Endodermal cell (in vitro differentiated cells): ENCODE measurements around the gene CFC1. TPM values are rescaled to one million over a fixed set of nuclear protein-coding genes. Genes with fewer than 3 reads are reported as not detected.
"Not testable (repeated sequence)": the region's sequence is repeated elsewhere in the genome, so short reads cannot be mapped to it uniquely, and the experiment has no call there.

ENCODE experiments used
- DNase-seq: peaks from one replicate; pipeline ENCODE4 v3.0.0-alpha.2; 2017
- H3K27ac ChIP-seq: 2 replicates; pipeline ENCODE4 v1.5.1; 2013; ENCODE audit warnings: mild to moderate bottlenecking, low read depth, low read length, moderate library complexity
- H3K27me3 ChIP-seq: 2 replicates; pipeline ENCODE4 v1.6.1; 2013; ENCODE audit warnings: mild to moderate bottlenecking, low read length, moderate library complexity; ENCODE audit not compliant: insufficient read depth, control insufficient read depth, poor library complexity, severe bottlenecking
- H3K36me3 ChIP-seq: 2 replicates; pipeline ENCODE4 v1.7.0; 2013; ENCODE audit warnings: mild to moderate bottlenecking, low read length, moderate library complexity; ENCODE audit not compliant: control insufficient read depth, insufficient read depth
- H3K4me1 ChIP-seq: one replicate; pipeline ENCODE4 v1.7.0; 2013; ENCODE audit warnings: low read length; ENCODE audit not compliant: control insufficient read depth, insufficient read depth
- H3K4me3 ChIP-seq: 2 replicates; pipeline ENCODE4 v1.5.1; 2013; ENCODE audit warnings: mild to moderate bottlenecking, low read length, moderate library complexity
- H3K9ac ChIP-seq: 2 replicates; pipeline ENCODE4 v1.6.1; 2013; ENCODE audit warnings: mild to moderate bottlenecking, low read length, moderate library complexity; ENCODE audit not compliant: poor library complexity, severe bottlenecking; ENCODE audit errors: extremely low read depth
- H3K9me3 ChIP-seq: 2 replicates; pipeline ENCODE4 v1.6.1; 2013; ENCODE audit warnings: mild to moderate bottlenecking, low read length, moderate library complexity; ENCODE audit not compliant: control insufficient read depth
- H3K27ac Mint-ChIP-seq: 2 replicates; pipeline ENCODE4 v1.8.0; 2020; ENCODE audit warnings: mixed read lengths
- H3K27me3 Mint-ChIP-seq: 2 replicates; pipeline ENCODE4 v1.8.0; 2021; ENCODE audit warnings: mild to moderate bottlenecking, mixed read lengths; ENCODE audit not compliant: insufficient read depth
- H3K36me3 Mint-ChIP-seq: 2 replicates; pipeline ENCODE4 v1.8.0; 2020; ENCODE audit warnings: low read depth, mixed read lengths
- H3K4me1 Mint-ChIP-seq: 2 replicates; pipeline ENCODE4 v1.8.0; 2020; ENCODE audit warnings: mixed read lengths
- H3K4me3 Mint-ChIP-seq: 2 replicates; pipeline ENCODE4 v1.8.0; 2020; ENCODE audit warnings: mild to moderate bottlenecking, moderate library complexity, mixed read lengths
- H3K9me3 Mint-ChIP-seq: 2 replicates; pipeline ENCODE4 v1.8.0; 2020; ENCODE audit warnings: mild to moderate bottlenecking, mixed read lengths
- WGBS, 2 experiments: methylation state at CpG; one replicate each; pipeline versions ENCODE4 v1.1.5 to v1.1.7; 2013; ENCODE audit warnings: missing lambda C conversion rate in 2 of 2, mixed read lengths in 1 of 2; ENCODE audit not compliant: insufficient coverage in 1 of 2, insufficient read length in 1 of 2; 5-methylcytosine and 5-hydroxymethylcytosine counted together
- total RNA-seq, 2 donors: library from RNA; stranded (reverse); fragmentation: NEBNext Ultra II Directional in 1 of 2; extraction: Animal tissue kit (Norgen Biotek cat#: 25700) in 1 of 2; gene quantifications; 2 replicates in 1 of 2; 3 replicates in 1 of 2; pipeline ENCODE4 v1.2.1, GENCODE V29; 2021

CFC1 gene
- total RNA-seq, 2 donors from 2014 or later: 1.4 to 6.4 TPM

DNA sequence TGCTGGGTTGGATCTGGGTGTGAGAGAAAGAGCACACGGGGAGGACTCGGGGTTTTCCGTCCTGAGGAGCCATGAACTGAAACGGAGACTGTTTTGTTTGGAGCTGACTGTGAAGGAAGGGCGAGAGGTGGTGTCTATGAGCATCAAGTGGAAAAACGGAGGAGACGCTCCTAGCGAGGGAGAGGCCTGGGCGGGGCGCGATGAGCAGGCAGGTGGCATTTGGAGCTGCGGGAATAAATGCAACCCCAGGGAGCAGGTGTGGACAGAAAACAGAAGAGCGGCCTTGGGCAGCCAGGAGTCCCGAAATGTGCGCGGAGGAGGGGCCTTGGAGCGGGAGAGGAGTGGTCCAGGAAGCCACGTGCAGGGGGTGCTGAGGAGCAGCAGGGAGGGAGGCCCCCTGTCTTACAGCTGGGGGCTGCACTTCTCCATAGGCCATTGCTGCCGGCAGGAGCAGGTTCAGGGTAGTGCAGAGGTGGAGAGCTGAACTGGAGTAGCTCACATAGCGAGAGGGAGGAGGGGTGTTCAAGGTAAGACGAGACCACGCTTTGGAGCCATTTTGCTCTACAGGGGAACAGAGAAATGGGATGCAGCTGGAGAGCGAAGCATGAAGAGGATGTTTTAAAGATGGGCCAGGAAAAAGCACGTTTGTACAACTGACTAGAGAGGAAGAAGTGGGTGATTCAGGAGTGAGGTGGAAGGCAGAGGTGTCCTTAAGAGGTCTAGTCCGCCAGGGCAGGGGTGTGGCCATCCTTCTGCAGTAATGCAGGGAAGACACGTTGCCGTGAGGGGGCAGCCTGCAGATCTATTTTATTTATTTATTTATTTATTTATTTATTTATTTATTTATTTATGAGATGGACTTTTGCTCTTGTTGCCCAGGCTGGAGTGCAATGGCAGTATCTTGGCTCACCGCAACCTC, 9.9 kb upstream of the CFC1 start:
- H3K27ac Mint-ChIP-seq: not testable (repeated sequence)

DNA sequence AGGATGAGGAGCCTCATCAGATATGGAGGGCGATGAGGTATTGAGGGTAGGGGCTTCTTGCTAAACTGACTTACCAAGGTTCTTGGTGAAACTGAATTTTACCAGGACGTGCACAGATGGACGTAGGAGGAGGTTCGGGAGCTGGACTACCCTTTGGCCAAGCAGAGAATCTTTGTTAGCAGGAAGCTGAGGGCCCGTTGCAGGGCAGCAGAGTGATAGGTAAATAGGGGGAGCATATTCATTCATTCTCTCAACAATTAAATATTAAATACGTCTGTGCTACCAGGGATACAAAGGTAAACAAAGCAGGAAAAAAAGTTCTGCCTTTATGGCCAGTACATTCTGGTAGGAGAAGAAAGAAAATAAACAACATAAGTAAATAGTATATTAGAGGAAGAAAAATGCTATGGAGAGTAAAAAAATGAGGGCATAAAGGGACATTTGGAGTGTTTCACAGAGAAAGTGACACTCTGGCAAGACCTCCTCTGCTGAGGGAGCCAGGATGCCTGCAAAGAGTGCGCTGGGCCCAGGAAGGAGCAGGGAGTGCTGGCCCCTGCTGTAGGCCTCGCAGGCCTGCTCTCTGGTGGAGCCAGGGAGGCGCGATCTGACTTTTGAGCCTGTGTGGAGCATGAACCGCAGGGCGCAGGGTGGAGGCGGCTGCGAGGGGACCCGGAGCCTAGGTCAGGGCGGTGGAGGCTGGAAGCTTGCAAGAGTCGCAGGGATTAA, 9.1 kb upstream of the CFC1 start:
- DNase-seq: not testable (repeated sequence)
- WGBS, 2 experiments: 100% methylated on average over 3 of the region's 17 CpGs; no CpG with 5 or more reads in 1 of the 2 experiments

More for the DNA sequence above, 9.9 kb upstream of the CFC1 start:
- not testable (repeated sequence) for H3K4me3 Mint-ChIP-seq, H3K36me3 Mint-ChIP-seq, H3K27me3 Mint-ChIP-seq, H3K4me3 ChIP-seq, H3K27me3 ChIP-seq, H3K4me1 ChIP-seq, H3K4me1 Mint-ChIP-seq, H3K9ac ChIP-seq, H3K9me3 ChIP-seq, H3K9me3 Mint-ChIP-seq, H3K36me3 ChIP-seq, DNase-seq, H3K27ac ChIP-seq
- 89% methylated on average over 2 of the region's 28 CpGs; no CpG with 5 or more reads in 1 of the 2 experiments for WGBS, 2 experiments

DNA sequence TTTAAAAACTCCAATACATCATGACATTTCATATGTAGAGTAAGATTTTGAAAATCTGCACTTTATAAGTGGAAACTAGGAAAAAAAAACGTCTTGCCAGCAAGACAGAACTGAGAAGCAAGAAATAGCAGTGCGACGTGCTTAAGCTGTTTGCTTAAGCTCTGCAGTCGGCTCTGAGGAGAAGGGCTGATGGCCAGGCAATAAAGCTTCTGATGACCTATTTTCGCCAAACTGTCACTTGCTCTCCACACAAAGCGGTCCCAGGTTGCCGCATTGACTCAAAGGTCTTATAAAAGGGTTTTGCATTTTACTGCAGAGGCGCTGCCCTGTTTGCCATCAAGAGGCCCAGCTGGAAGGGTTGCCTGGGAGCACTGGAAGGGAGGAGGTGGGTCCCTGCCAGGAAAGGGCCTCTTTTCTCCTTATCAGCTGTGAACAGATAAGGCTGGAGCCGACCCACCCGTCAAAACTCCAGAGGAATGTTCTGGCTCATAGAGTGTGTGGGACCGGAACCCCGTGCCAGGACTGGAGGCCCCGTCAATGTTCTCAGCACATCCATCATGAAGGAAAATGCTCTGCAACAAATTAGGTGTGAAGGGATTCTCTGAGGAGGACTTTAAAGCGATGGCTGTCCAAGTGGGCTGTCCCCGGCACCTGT, 2.4 kb upstream of the CFC1 start:
- H3K4me1 Mint-ChIP-seq, H3K9me3 Mint-ChIP-seq, H3K4me1 ChIP-seq, H3K36me3 Mint-ChIP-seq, H3K9me3 ChIP-seq, H3K27me3 Mint-ChIP-seq, H3K9ac ChIP-seq, H3K27me3 ChIP-seq, H3K27ac Mint-ChIP-seq, H3K36me3 ChIP-seq, DNase-seq, H3K27ac ChIP-seq, H3K4me3 ChIP-seq, H3K4me3 Mint-ChIP-seq: not testable (repeated sequence)
- WGBS, 2 experiments: no CpG with 5 or more reads among the region's 15 CpGs

More for the DNA sequence above, 9.1 kb upstream of the CFC1 start:
- H3K4me3 Mint-ChIP-seq, H3K27me3 Mint-ChIP-seq, H3K4me1 ChIP-seq, H3K27ac Mint-ChIP-seq, H3K27ac ChIP-seq, H3K9me3 ChIP-seq, H3K9ac ChIP-seq, H3K36me3 Mint-ChIP-seq, H3K27me3 ChIP-seq, H3K4me3 ChIP-seq, H3K36me3 ChIP-seq, H3K9me3 Mint-ChIP-seq, H3K4me1 Mint-ChIP-seq: not testable (repeated sequence)

DNA sequence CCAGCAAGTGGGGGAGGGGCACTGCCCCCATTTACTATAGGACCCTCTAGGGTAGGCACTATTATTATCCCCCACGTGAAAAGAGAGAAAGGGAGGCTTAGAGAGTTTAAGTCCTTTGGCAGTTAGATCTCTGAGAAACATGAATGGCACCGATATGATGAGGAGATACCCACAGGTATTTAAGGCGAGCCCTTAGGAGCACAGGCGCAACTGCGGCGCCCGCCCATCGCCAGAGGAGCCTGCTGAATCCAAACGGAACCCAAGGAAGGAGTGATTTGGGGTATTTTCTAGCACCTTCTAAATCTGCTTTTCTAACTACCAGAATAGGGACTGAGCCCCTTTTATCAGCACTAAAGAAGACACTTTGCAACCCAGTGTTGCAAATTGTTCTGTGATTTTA, 551 bp upstream of the CFC1 start:
- DNase-seq, H3K4me3 ChIP-seq, H3K27ac Mint-ChIP-seq, H3K9me3 ChIP-seq, H3K27me3 Mint-ChIP-seq, H3K36me3 Mint-ChIP-seq, H3K27ac ChIP-seq, H3K9ac ChIP-seq, H3K4me3 Mint-ChIP-seq, H3K36me3 ChIP-seq, H3K27me3 ChIP-seq, H3K4me1 ChIP-seq, H3K4me1 Mint-ChIP-seq, H3K9me3 Mint-ChIP-seq: not testable (repeated sequence)
- 98% methylated on average over 6 of the region's 9 CpGs; no CpG with 5 or more reads in 1 of the 2 experiments for WGBS, 2 experiments

DNA sequence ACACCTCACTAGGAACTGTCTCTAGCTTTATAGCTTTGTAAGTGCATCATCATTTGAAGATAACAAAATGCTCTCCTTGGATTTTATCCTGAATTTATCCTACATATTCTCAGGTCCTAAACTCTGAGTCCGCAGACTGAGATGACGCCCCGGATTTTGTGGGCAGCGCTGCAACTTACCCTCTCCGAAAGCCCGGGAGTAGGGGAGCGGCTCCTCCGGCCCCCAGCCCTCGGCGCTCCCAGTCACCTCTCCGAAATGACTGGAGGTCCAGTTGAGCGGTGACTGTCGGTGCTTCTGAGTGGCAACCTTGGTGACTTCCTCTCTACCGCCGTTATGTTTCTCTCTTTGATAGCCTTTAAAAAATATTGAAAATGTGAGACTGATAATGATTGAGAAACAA, 912 bp downstream of the CFC1 start:
- H3K4me1 ChIP-seq, H3K4me1 Mint-ChIP-seq, H3K27ac Mint-ChIP-seq, DNase-seq, H3K4me3 ChIP-seq, H3K27ac ChIP-seq, H3K27me3 ChIP-seq, H3K9ac ChIP-seq, H3K36me3 Mint-ChIP-seq, H3K27me3 Mint-ChIP-seq, H3K36me3 ChIP-seq, H3K9me3 ChIP-seq, H3K9me3 Mint-ChIP-seq, H3K4me3 Mint-ChIP-seq: not testable (repeated sequence)
- WGBS, 2 experiments: 59% methylated on average over 10 of the region's 15 CpGs; no CpG with 5 or more reads in 1 of the 2 experiments

DNA sequence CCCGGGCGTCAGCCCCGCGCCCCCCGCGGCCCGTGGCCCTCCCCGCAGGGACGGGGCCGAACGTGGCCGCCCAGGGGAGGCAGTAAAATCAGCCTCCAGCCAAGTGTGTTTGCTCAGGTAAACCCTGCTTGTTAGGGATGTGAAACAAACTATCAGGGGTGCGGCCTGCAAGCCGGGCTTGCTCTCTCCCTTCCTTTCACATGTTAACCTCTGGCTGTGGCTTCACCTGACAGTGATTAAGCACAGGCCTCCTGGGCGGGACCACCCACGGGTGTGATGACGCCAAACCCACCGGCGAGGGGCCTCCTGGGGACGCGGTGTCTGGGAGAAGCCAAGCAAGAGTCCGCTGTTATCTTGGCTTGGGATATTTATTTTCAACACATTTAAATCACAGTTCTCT, 1.4 kb downstream of the CFC1 start:
- not testable (repeated sequence) for H3K4me3 ChIP-seq, H3K27ac ChIP-seq, H3K27me3 Mint-ChIP-seq, H3K4me1 ChIP-seq, H3K9me3 ChIP-seq, H3K9ac ChIP-seq, H3K4me1 Mint-ChIP-seq, H3K27ac Mint-ChIP-seq, H3K9me3 Mint-ChIP-seq, H3K36me3 Mint-ChIP-seq, H3K27me3 ChIP-seq, H3K36me3 ChIP-seq, H3K4me3 Mint-ChIP-seq, DNase-seq
- WGBS, 2 experiments: no CpG with 5 or more reads among the region's 22 CpGs
